Thyroid gland (tissue), 4 donors: ENCODE results near the gene TCEANC.

Experiments
- POLR2A ChIP-seq, 2 donors: fragments of 450-650 bp; IDR thresholded peaks; one replicate each; pipeline ENCODE4 v1.6.1; 2017; ENCODE audit warnings: antibody characterized with exemption in 2 of 2, mild to moderate bottlenecking in 2 of 2, moderate library complexity in 1 of 2
- TF ChIP-seq, protein P1 (sequence below), 6 experiments: fragments of 200-600 bp in 3 of 6; fragments of 450-650 bp in 3 of 6; sonication (generic) in 3 of 6; IDR thresholded peaks; one replicate each; pipeline ENCODE4 v1.5.1; 2016 to 2019; ENCODE audit warnings: antibody characterized with exemption in 6 of 6, mild to moderate bottlenecking in 2 of 6, inconsistent platforms in 1 of 6, moderate library complexity in 1 of 6

DNA sequence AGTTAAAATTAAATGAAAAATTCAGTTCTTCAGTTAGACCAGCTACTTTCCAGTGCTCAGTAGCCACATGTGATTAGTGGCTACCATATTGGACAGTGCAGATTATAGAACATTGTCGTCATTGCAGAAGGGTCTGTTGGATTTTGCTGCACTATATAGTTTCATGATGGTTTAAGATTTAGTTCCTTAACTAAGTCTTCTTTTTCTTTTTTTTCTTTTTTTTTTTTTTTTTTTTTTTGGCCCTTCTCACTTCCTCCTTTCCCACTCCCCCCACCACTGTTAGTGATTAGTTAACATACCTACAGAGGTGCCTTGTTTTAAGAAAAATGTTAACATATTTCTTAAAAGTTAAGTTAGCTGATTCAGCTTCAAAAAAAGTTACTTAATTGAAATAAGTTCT lies 45.0 kb downstream of the TCEANC start:
- TF ChIP-seq, protein P1, sequence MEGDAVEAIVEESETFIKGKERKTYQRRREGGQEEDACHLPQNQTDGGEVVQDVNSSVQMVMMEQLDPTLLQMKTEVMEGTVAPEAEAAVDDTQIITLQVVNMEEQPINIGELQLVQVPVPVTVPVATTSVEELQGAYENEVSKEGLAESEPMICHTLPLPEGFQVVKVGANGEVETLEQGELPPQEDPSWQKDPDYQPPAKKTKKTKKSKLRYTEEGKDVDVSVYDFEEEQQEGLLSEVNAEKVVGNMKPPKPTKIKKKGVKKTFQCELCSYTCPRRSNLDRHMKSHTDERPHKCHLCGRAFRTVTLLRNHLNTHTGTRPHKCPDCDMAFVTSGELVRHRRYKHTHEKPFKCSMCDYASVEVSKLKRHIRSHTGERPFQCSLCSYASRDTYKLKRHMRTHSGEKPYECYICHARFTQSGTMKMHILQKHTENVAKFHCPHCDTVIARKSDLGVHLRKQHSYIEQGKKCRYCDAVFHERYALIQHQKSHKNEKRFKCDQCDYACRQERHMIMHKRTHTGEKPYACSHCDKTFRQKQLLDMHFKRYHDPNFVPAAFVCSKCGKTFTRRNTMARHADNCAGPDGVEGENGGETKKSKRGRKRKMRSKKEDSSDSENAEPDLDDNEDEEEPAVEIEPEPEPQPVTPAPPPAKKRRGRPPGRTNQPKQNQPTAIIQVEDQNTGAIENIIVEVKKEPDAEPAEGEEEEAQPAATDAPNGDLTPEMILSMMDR (IDR thresholded peaks at IDR 0.05), result no peak
- TF ChIP-seq POLR2A (IDR thresholded peaks at IDR 0.05), result no peak
